Bronchial epithelial cell (primary cell): ENCODE results near the gene ZNF805. TPM values are rescaled to one million over a fixed set of nuclear protein-coding genes. Genes with fewer than 3 reads are reported as not detected.
"Not testable (repeated sequence)": the region's sequence is repeated elsewhere in the genome, so short reads cannot be mapped to it uniquely, and the experiment has no call there.

Experiments used
- DNase-seq: peaks from one replicate; pipeline ENCODE4 v3.0.0-alpha.2; 2010; ENCODE audit warnings: low read depth
- FAIRE-seq: peaks from 2 replicates; lab custom pipeline; 2011; peaks lifted over from hg19 to GRCh38; lab: Jason Lieb, UNC
- H3K27me3 ChIP-seq: 2 replicates; pipeline ENCODE4 v1.5.1; 2011; ENCODE audit warnings: low read length; ENCODE audit not compliant: control insufficient read depth, insufficient read depth
- H3K36me3 ChIP-seq: 2 replicates; pipeline ENCODE4 v1.5.1; 2011; ENCODE audit warnings: low read length; ENCODE audit not compliant: control insufficient read depth, insufficient read depth
- H3K4me3 ChIP-seq: 2 replicates; pipeline ENCODE4 v1.5.1; 2011; ENCODE audit warnings: mild to moderate bottlenecking, low read depth, low read length, control low read depth
- CTCF ChIP-seq: IDR thresholded peaks from 2 replicates; pipeline ENCODE4 v1.5.1; 2011; ENCODE audit warnings: mild to moderate bottlenecking, moderate library complexity, low read length, control low read depth, inconsistent platforms; ENCODE audit not compliant: insufficient read depth, severe bottlenecking
- total RNA-seq: library from RNA; depleted of rRNA; stranded (reverse); fragments of >200 nt; gene quantifications from 2 replicates; pipeline ENCODE4 v1.2.1, GENCODE V29; 2014

ZNF805 gene
- total RNA-seq, 1 donor from 2014 or later, result 27.9 TPM

- no peak for FAIRE-seq
- peaks cover 19% of the 10 kb centered on the region for H3K36me3 ChIP-seq
These were observed 8.9 kb downstream of the ZNF805 start for GRCh38 chr19:57249329-57249728.

GRCh38 chr19:57253767-57254166, 13.3 kb downstream of the ZNF805 start:
- H3K27me3 ChIP-seq, H3K4me3 ChIP-seq, H3K36me3 ChIP-seq: not testable (repeated sequence)
- FAIRE-seq (peak; percentile 96), DNase-seq (peak; percentile 19)

More at GRCh38 chr19:57249329-57249728, 8.9 kb downstream of the ZNF805 start:
- TF ChIP-seq CTCF, result no peak
- no peak for DNase-seq
- no peaks in the 10 kb centered on the region for H3K27me3 ChIP-seq
- H3K4me3 ChIP-seq, result no peak overlapping the region

GRCh38 chr19:57262044-57262443, 21.6 kb downstream of the ZNF805 start:
- FAIRE-seq (no peak), DNase-seq (no peak)
- H3K27me3 ChIP-seq, result no peaks in the 10 kb centered on the region
- no peak overlapping the region for H3K4me3 ChIP-seq
- no peaks in the 10 kb centered on the region for H3K36me3 ChIP-seq
- TF ChIP-seq CTCF, result no peak

GRCh38 chr19:57263244-57263741, 22.9 kb downstream of the ZNF805 start:
- Histone ChIP-seq H3K27me3 (no peaks in the 10 kb centered on the region), H3K36me3 (no peaks in the 10 kb centered on the region), H3K4me3 (no peak overlapping the region)
- TF ChIP-seq CTCF, result no peak
- DNase-seq (no peak), FAIRE-seq (no peak)

- H3K36me3 ChIP-seq, result no peaks in the 10 kb centered on the region
- H3K27me3 ChIP-seq, result no peaks in the 10 kb centered on the region
- no peak for TF ChIP-seq CTCF
- DNase-seq (no peak), FAIRE-seq (no peak)
- no peak overlapping the region for H3K4me3 ChIP-seq
These were observed 26.9 kb downstream of the ZNF805 start for GRCh38 chr19:57267291-57267690.

GRCh38 chr19:57269515-57270250, 29.3 kb downstream of the ZNF805 start:
- Histone ChIP-seq H3K27me3 (no peaks in the 10 kb centered on the region), H3K36me3 (peaks cover 1% of the 10 kb centered on the region), H3K4me3 (no peak overlapping the region)
- no peak for TF ChIP-seq CTCF
- FAIRE-seq, result no peak
- peak; percentile 95 for DNase-seq
